Urothelium cell line (cell line): ENCODE measurements around the gene GNG7.
"Not testable (repeated sequence)": the region's sequence is repeated elsewhere in the genome, so short reads cannot be mapped to it uniquely, and the experiment has no call there.

Source experiments
- DNase-seq: peaks from one replicate; pipeline ENCODE4 v3.0.0; 2011; ENCODE audit warnings: low spot score, mixed read lengths
- FAIRE-seq: peaks from 2 replicates; lab custom pipeline; 2011; peaks lifted over from hg19 to GRCh38; lab: Jason Lieb, UNC

The GNG7 gene

GRCh38 chr19:2543072-2543462 lies 159.4 kb downstream of the GNG7 start:
- FAIRE-seq, DNase-seq: not testable (repeated sequence)

- no peak for FAIRE-seq
- DNase-seq = no peak
Observed at GRCh38 chr19:2542341-2543069, 160.0 kb downstream of the GNG7 start.

- DNase-seq = peak; percentile 83
- no peak for FAIRE-seq
Observed at GRCh38 chr19:2540646-2541454, 161.6 kb downstream of the GNG7 start.

GRCh38 chr19:2540251-2540645 lies 162.2 kb downstream of the GNG7 start:
- DNase-seq (no peak), FAIRE-seq (no peak)

- no peak for DNase-seq
- no peak for FAIRE-seq
Observed at GRCh38 chr19:2538096-2538757, 164.3 kb downstream of the GNG7 start.

- not testable (repeated sequence) for FAIRE-seq, DNase-seq
Observed at GRCh38 chr19:2537584-2537983, 164.9 kb downstream of the GNG7 start.

GRCh38 chr19:2536461-2536860 lies 166.0 kb downstream of the GNG7 start:
- FAIRE-seq (no peak), DNase-seq (no peak)

- no peak for FAIRE-seq
- DNase-seq = no peak
Observed at GRCh38 chr19:2534423-2535013, 168.0 kb downstream of the GNG7 start.

- no peak for DNase-seq
- no peak for FAIRE-seq
Observed at GRCh38 chr19:2533686-2534422, 168.6 kb downstream of the GNG7 start.

- FAIRE-seq (no peak), DNase-seq (no peak)
Observed at GRCh38 chr19:2533072-2533425, 169.4 kb downstream of the GNG7 start.

GRCh38 chr19:2532252-2533071 lies 170.0 kb downstream of the GNG7 start:
- no peak for FAIRE-seq
- no peak for DNase-seq

GRCh38 chr19:2529942-2530341 lies 172.6 kb downstream of the GNG7 start:
- not testable (repeated sequence) for DNase-seq, FAIRE-seq

GRCh38 chr19:2529473-2529918 lies 173.0 kb downstream of the GNG7 start:
- peak; percentile 59 for DNase-seq
- FAIRE-seq = no peak

- FAIRE-seq = no peak
Observed at GRCh38 chr19:2528675-2529101, 173.8 kb downstream of the GNG7 start.

GRCh38 chr19:2527686-2528085 lies 174.8 kb downstream of the GNG7 start:
- DNase-seq (no peak), FAIRE-seq (no peak)

More at GRCh38 chr19:2528675-2529101, 173.8 kb downstream of the GNG7 start:
- no peak for DNase-seq

- DNase-seq = no peak
Observed at GRCh38 chr19:2527171-2527570, 175.3 kb downstream of the GNG7 start.

GRCh38 chr19:2524840-2525723 lies 177.4 kb downstream of the GNG7 start:
- no peak for FAIRE-seq
- peak; percentile 60 for DNase-seq

More at GRCh38 chr19:2527171-2527570, 175.3 kb downstream of the GNG7 start:
- no peak for FAIRE-seq

- FAIRE-seq = peak; percentile 87
- no peak for DNase-seq
Observed at GRCh38 chr19:2524361-2524839, 178.1 kb downstream of the GNG7 start.
